Ovary (tissue), 3 donors: ENCODE results near the gene CPA1.

Source experiments
- EP300 ChIP-seq: sonication (generic); formaldehyde crosslinking; IDR thresholded peaks from one replicate; pipeline ENCODE4 v1.6.1; 2017; ENCODE audit warnings: antibody characterized with exemption
- POLR2A ChIP-seq: fragments of 450-650 bp; IDR thresholded peaks from one replicate; pipeline ENCODE4 v1.6.1; 2017; ENCODE audit warnings: antibody characterized with exemption, mild to moderate bottlenecking, moderate library complexity
- TF ChIP-seq, protein P1 (sequence below), 3 donors: fragments of 450-650 bp in 2 of 3; fragments of 200-600 bp in 1 of 3; IDR thresholded peaks; one replicate each; pipeline versions ENCODE4 v1.5.1 to v1.8.0; 2016 to 2022; ENCODE audit warnings: antibody characterized with exemption in 3 of 3, mild to moderate bottlenecking in 1 of 3
- donor health status: DM: no; HTN: no; CAD: no.

- TF ChIP-seq, protein P1, sequence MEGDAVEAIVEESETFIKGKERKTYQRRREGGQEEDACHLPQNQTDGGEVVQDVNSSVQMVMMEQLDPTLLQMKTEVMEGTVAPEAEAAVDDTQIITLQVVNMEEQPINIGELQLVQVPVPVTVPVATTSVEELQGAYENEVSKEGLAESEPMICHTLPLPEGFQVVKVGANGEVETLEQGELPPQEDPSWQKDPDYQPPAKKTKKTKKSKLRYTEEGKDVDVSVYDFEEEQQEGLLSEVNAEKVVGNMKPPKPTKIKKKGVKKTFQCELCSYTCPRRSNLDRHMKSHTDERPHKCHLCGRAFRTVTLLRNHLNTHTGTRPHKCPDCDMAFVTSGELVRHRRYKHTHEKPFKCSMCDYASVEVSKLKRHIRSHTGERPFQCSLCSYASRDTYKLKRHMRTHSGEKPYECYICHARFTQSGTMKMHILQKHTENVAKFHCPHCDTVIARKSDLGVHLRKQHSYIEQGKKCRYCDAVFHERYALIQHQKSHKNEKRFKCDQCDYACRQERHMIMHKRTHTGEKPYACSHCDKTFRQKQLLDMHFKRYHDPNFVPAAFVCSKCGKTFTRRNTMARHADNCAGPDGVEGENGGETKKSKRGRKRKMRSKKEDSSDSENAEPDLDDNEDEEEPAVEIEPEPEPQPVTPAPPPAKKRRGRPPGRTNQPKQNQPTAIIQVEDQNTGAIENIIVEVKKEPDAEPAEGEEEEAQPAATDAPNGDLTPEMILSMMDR (IDR thresholded peaks at IDR 0.05), result no peak
- TF ChIP-seq EP300, result no peak
- no peak for TF ChIP-seq POLR2A
Observed at GRCh38 chr7:130362251-130362816, 18.0 kb upstream of the CPA1 start.
